Heart left ventricle (tissue), 16 donors: ENCODE results near the gene PERM1. TPM values are rescaled to one million over a fixed set of nuclear protein-coding genes. Genes with fewer than 3 reads are reported as not detected.
"Not testable (repeated sequence)": the region's sequence is repeated elsewhere in the genome, so short reads cannot be mapped to it uniquely, and the experiment has no call there.

Source experiments
- ATAC-seq, 4 donors: fragments of 200-7000 bp; cut with Tn5 transposase; one replicate each; pipeline ENCODE4 v1.9.1; 2020 to 2022; ENCODE audit warnings: moderate library complexity in 4 of 4, mild to moderate bottlenecking in 3 of 4, moderate number of reproducible peaks in 1 of 4
- DNase-seq, 5 donors: peaks; one replicate each; pipeline ENCODE4 v3.0.0-alpha.2; 2020
- H3K27ac ChIP-seq, 12 donors: fragments of 200-600 bp; sonication (generic) in 4 of 12; one replicate each; pipeline versions ENCODE4 v1.5.0 to v1.8.0; 2016 to 2022; ENCODE audit warnings: mild to moderate bottlenecking in 2 of 12
- H3K27me3 ChIP-seq, 9 donors: fragments of 200-600 bp; sonication (generic) in 2 of 9; one replicate each; pipeline versions ENCODE4 v1.5.1 to v1.8.0; 2016 to 2022; ENCODE audit warnings: mild to moderate bottlenecking in 3 of 9
- H3K36me3 ChIP-seq, 9 donors: fragments of 200-600 bp; sonication (generic) in 2 of 9; one replicate each; pipeline versions ENCODE4 v1.5.0 to v1.8.0; 2018 to 2022; ENCODE audit warnings: mild to moderate bottlenecking in 2 of 9
- H3K4me1 ChIP-seq, 12 donors: fragments of 200-600 bp; sonication (generic) in 4 of 12; one replicate each; pipeline versions ENCODE4 v1.5.0 to v1.8.0; 2016 to 2022; ENCODE audit warnings: mild to moderate bottlenecking in 3 of 12
- H3K4me3 ChIP-seq, 12 donors: fragments of 200-600 bp; sonication (generic) in 4 of 12; one replicate each; pipeline versions ENCODE4 v1.5.0 to v1.8.0; 2017 to 2022; ENCODE audit warnings: mild to moderate bottlenecking in 9 of 12, moderate library complexity in 4 of 12
- H3K9me3 ChIP-seq, 12 donors: fragments of 200-600 bp; sonication (generic) in 4 of 12; one replicate each; pipeline versions ENCODE4 v1.5.0 to v1.8.0; 2016 to 2022; ENCODE audit warnings: mild to moderate bottlenecking in 1 of 12
- CTCF ChIP-seq, 12 donors: fragments of 200-600 bp; sonication (generic) in 4 of 12; IDR thresholded peaks; one replicate each; pipeline versions ENCODE4 v1.5.0 to v1.8.0; 2018 to 2022; ENCODE audit warnings: antibody characterized with exemption in 12 of 12, mild to moderate bottlenecking in 5 of 12
- POLR2A ChIP-seq, 2 donors: fragments of 450-650 bp; IDR thresholded peaks; one replicate each; pipeline ENCODE4 v1.6.1; 2017; ENCODE audit warnings: antibody characterized with exemption in 2 of 2, mild to moderate bottlenecking in 2 of 2, moderate library complexity in 2 of 2
- WGBS, 4 donors: extraction: QIAGEN DNeasy Blood & Tissue Kit in 2 of 4; methylation state at CpG; one replicate each; pipeline versions ENCODE4 v1.1.5 to v1.1.7; 2013 to 2018; 5-methylcytosine and 5-hydroxymethylcytosine counted together
- intact Hi-C, 10 donors: fragments of 100-400 bp; cut with DNase I; formaldehyde crosslinking; loops; one replicate each; pipeline versions ENCODE4 v1.11.1 to v1.14.2; 2022
- polyA plus RNA-seq, 2 donors: library from polyadenylated mRNA; stranded (reverse); fragments of 200-250 nt; gene quantifications; one replicate each; pipeline ENCODE4 v1.2.3, GENCODE V29; 2013
- total RNA-seq, 9 donors: library from RNA; depleted of rRNA in 2 of 9; stranded (reverse); fragments of >200 nt in 2 of 9; fragmentation: NEBNext Ultra II Directional in 3 of 9; extraction: Animal tissue kit (Norgen Biotek cat#: 25700) in 3 of 9; gene quantifications; one replicate each; pipeline versions ENCODE4 v1.1.0 to v1.2.4, GENCODE V29; 2016 to 2023
- donor health status: ischemic (EF 13 %, LVEDD 7.1; RV severe dilation, severe dysfunction).
- donor health status: healthy with polysubstance abuse.
- donor health status: DM: no; HTN: yes; CAD: no.
- donor health status: DM: no; HTN: no; CAD: no.
- donor health status: ischemic (EF 25% LVEDD 6.9; RV normal size, moderate dysfunction).
- donor health status: ischemic (EF 25% LVEDD 5.7; RV mildly dilated, moderate dysfunction).
- donor health status: healthy.
- donor health status: DM: yes; HTN: yes; CAD: no.
- donor health status: ischemic (EF 35%, LVEDD 5.7; RV mildly dilated, moderate dysfunction).
- donor health status: nonischemic (EF 11% LVEDD 7.7; RV severe dilation, severe dysfunction).
- donor health status: DM: yes; HTN: yes; CAD: no.
- donor health status: PGD.
- donor health status: ischemic (EF 29% LVEDD 5.4; RV normal size, mild dysfunction).
- donor health status: nonischemic (EF 23%, LVEDD 6.1; RV moderate dilation, normal function).

The PERM1 gene
- total and polyA plus RNA-seq, 11 donors, result 52.8 to 353 (median 104) TPM

- DNase-seq (peak in 4 of 5 donors; percentile 23 to 54 (median 30)), ATAC-seq (no peak)
- peak overlapping the region in 9 of 12 donors; percentile 58 to 92 (median 81) for H3K4me3 ChIP-seq
- H3K27me3 ChIP-seq, result no peaks in the 10 kb centered on the region
- peaks cover 2 to 32% (median 20%) of the 10 kb centered on the region in 12 donors for H3K4me1 ChIP-seq
- H3K9me3 ChIP-seq, result no peaks in the 10 kb centered on the region
- H3K36me3 ChIP-seq, result no peaks in the 10 kb centered on the region
- TF ChIP-seq POLR2A (IDR thresholded peaks at IDR 0.05) (no peak), CTCF (IDR thresholded peaks at IDR 0.05) (peak; percentile 8 to 45 (median 24))
- intact Hi-C loops, result loop anchor here in 2 of 10 donors (2.0 to 5.0 kb wide), 2 partner anchors 14 to 47 kb away; partner anchors contain the start of gene HES4 (in 1 of the 2)
- H3K27ac ChIP-seq, result peak overlapping the region in 11 of 12 donors; percentile 87 to 97 (median 93)
- 72 to 74% (median 74%) methylated on average over 20 of the region's 20 CpGs for WGBS, 4 donors
These were observed 33.1 kb upstream of the PERM1 start for GRCh38 chr1:1014799-1015681.

GRCh38 chr1:1013922-1014648, 32.2 kb upstream of the PERM1 start:
- ATAC-seq (peak in 3 of 4 donors; percentile 37 to 43 (median 41)), DNase-seq (peak in 4 of 5 donors; percentile 36 to 66 (median 47))
- no peaks in the 10 kb centered on the region for H3K27me3 ChIP-seq
- no peaks in the 10 kb centered on the region for H3K9me3 ChIP-seq
- peak overlapping the region; percentile 43 to 92 (median 74) for H3K4me3 ChIP-seq
- no peaks in the 10 kb centered on the region for H3K36me3 ChIP-seq
- peaks cover 2 to 30% (median 19%) of the 10 kb centered on the region in 12 donors for H3K4me1 ChIP-seq
- intact Hi-C loops, result loop anchor here in 1 of 10 donors (2.0 kb wide), 1 partner anchor 13 kb away; the partner anchor contains the start of gene HES4
- TF ChIP-seq POLR2A (IDR thresholded peaks at IDR 0.05), result no peak
- no peak for TF ChIP-seq CTCF (IDR thresholded peaks at IDR 0.05)
- 24 to 57% (median 47%) methylated on average over 8 to 41 of the region's 41 CpGs for WGBS, 4 donors
- peak overlapping the region; percentile 29 to 97 (median 92) for H3K27ac ChIP-seq

GRCh38 chr1:1013105-1013921, 31.4 kb upstream of the PERM1 start, which contains the start of gene ISG15:
TSS of gene ISG15 (plus strand) at chr1:1013497. CDS start at chr1:1013574, 77 bp downstream.
- H3K4me3 ChIP-seq, result peak within 1 kb of the TSS; percentile 43 to 92 (median 74)
- 2 to 5% (median 3%) methylated on average over 27 to 30 of the region's 30 CpGs for WGBS, 4 donors
- H3K27me3 ChIP-seq, result no peaks in the 10 kb centered on the region
- H3K4me1 ChIP-seq, result peaks cover 0 to 27% (median 17%) of the 10 kb centered on the region in 12 donors
- no peaks in the 10 kb centered on the region for H3K36me3 ChIP-seq
- intact Hi-C loops, result no loop called here
- TF ChIP-seq POLR2A (IDR thresholded peaks at IDR 0.05) (peak; percentile 39 to 90), CTCF (IDR thresholded peaks at IDR 0.05) (peak in 1 of 12 donors; percentile 23)
- ATAC-seq (peak; percentile 90 to 95 (median 91)), DNase-seq (peak; percentile 92 to 95 (median 93))
- H3K9me3 ChIP-seq, result no peaks in the 10 kb centered on the region
- H3K27ac ChIP-seq, result peak within 1 kb of the TSS; percentile 29 to 97 (median 92)

DNA sequence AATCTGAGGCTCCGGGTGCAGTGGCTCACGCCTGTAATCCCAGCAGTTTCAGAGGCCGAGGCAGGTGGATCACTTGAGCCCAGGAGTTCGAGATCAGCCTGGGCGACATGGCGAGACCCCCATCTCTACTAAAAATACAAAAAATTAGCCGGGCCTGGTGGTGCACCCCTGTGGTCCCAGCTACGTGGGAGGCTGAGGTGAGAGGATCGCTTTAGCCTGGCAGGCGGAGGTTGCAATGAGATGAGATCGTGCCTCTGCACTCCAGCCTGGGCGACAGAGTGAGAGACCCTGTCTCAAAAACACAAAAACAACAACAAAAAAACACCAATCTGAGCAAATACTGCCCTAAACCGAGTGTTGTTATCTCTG, 30.8 kb upstream of the PERM1 start:
- H3K9me3 ChIP-seq, ATAC-seq, intact Hi-C loops, H3K36me3 ChIP-seq, H3K27me3 ChIP-seq: not testable (repeated sequence)
- Histone ChIP-seq H3K27ac (peak overlapping the region; percentile 29 to 97 (median 92)), H3K4me3 (peak overlapping the region; percentile 43 to 92 (median 74)), H3K4me1 (peaks cover 0 to 27% (median 17%) of the 10 kb centered on the region in 12 donors)
- 58 to 65% (median 62%) methylated on average over 13 of the region's 13 CpGs for WGBS, 4 donors
- peak in 3 of 5 donors; percentile 13 to 25 (median 25) for DNase-seq
